Thyroid gland (tissue), 4 donors: ENCODE measurements around the gene ITGB1BP2. TPM values are rescaled to one million over a fixed set of nuclear protein-coding genes. Genes with fewer than 3 reads are reported as not detected.

Source experiments
- DNase-seq, 2 donors: peaks; one replicate each; pipeline ENCODE4 v3.0.0-alpha.2; 2019
- H3K27ac ChIP-seq, 3 donors: fragments of 200-600 bp; sonication (generic); 1 replicate in 2 of 3; 2 replicates in 1 of 3; pipeline ENCODE4 v1.5.1; 2016 to 2019; ENCODE audit warnings: mild to moderate bottlenecking in 1 of 3, moderate library complexity in 1 of 3
- H3K27me3 ChIP-seq: fragments of 200-600 bp; sonication (generic); one replicate; pipeline ENCODE4 v1.5.1; 2019
- H3K36me3 ChIP-seq, 2 donors: fragments of 200-600 bp; sonication (generic); one replicate each; pipeline ENCODE4 v1.5.1; 2016 to 2019
- H3K4me1 ChIP-seq, 2 donors: fragments of 200-600 bp; sonication (generic); one replicate each; pipeline ENCODE4 v1.5.1; 2017 to 2019
- H3K4me3 ChIP-seq, 3 donors: fragments of 200-600 bp; sonication (generic); replicated peaks in 1 of 3; 1 replicate in 2 of 3; 2 replicates in 1 of 3; pipeline ENCODE4 v1.5.1; 2016; ENCODE audit warnings: mild to moderate bottlenecking in 1 of 3
- H3K9me3 ChIP-seq: fragments of 200-600 bp; sonication (generic); one replicate; pipeline ENCODE4 v1.5.1; 2017
- CTCF ChIP-seq, 6 experiments: fragments of 200-600 bp in 3 of 6; fragments of 450-650 bp in 3 of 6; sonication (generic) in 3 of 6; IDR thresholded peaks; one replicate each; pipeline ENCODE4 v1.5.1; 2016 to 2019; ENCODE audit warnings: antibody characterized with exemption in 6 of 6, mild to moderate bottlenecking in 2 of 6, inconsistent platforms in 1 of 6, moderate library complexity in 1 of 6
- POLR2A ChIP-seq, 2 donors: fragments of 450-650 bp; IDR thresholded peaks; one replicate each; pipeline ENCODE4 v1.6.1; 2017; ENCODE audit warnings: antibody characterized with exemption in 2 of 2, mild to moderate bottlenecking in 2 of 2, moderate library complexity in 1 of 2
- WGBS, 2 donors: methylation state at CpG; one replicate each; pipeline ENCODE4 v1.1.5; 2017; 5-methylcytosine and 5-hydroxymethylcytosine counted together
- intact Hi-C: fragments of 100-400 bp; cut with DNase I; formaldehyde crosslinking; loops from one replicate; pipeline ENCODE4 v1.15.1; 2023
- total RNA-seq, 4 donors: library from RNA; depleted of rRNA; stranded (reverse); fragments of >200 nt; gene quantifications; one replicate each; pipeline ENCODE4 v1.2.3, GENCODE V29; 2016

ITGB1BP2 gene
- 1 to 10 TPM in 1 of 4 donors, under 1 TPM in 2, not detected in 1; 0.33 to 1.0 (median 0.67) TPM for total RNA-seq

- WGBS, 2 donors = 59 to 84% methylated on average over 9 to 10 of the region's 10 CpGs
- intact Hi-C loops = no loop called here
- Histone ChIP-seq H3K27ac (no peak within 1 kb of the TSS), H3K9me3 (no peaks in the 10 kb centered on the region), H3K4me3 (no peak within 1 kb of the TSS), H3K36me3 (peaks cover 27 to 36% of the 10 kb centered on the region in 2 donors), H3K4me1 (no peaks in the 10 kb centered on the region), H3K27me3 (no peaks in the 10 kb centered on the region)
- TF ChIP-seq POLR2A (IDR thresholded peaks at IDR 0.05) (no peak), CTCF (IDR thresholded peaks at IDR 0.05) (no peak)
- DNase-seq = peak in 1 of 2 donors; percentile 25
These were observed at the start of gene ITGB1BP2 for GRCh38 chrX:71301195-71301924. Gene ITGB1BP2 (plus strand): TSS chrX:71301750. CDS start chrX:71301807, 57 bp downstream.

- Histone ChIP-seq H3K4me3 (no peak overlapping the region), H3K9me3 (no peaks in the 10 kb centered on the region), H3K27ac (no peak overlapping the region), H3K36me3 (peaks cover 14 to 17% of the 10 kb centered on the region in 2 donors), H3K27me3 (no peaks in the 10 kb centered on the region), H3K4me1 (peaks cover 9 to 15% of the 10 kb centered on the region in 2 donors)
- WGBS, 2 donors = 67 to 76% methylated on average over 2 of the region's 2 CpGs
- intact Hi-C loops = no loop called here
- no peak for TF ChIP-seq POLR2A (IDR thresholded peaks at IDR 0.05)
- TF ChIP-seq CTCF (IDR thresholded peaks at IDR 0.05) = no peak
- no peak for DNase-seq
These were observed 49.3 kb upstream of the ITGB1BP2 start for GRCh38 chrX:71252221-71252620.

- Histone ChIP-seq H3K27me3 (no peaks in the 10 kb centered on the region), H3K36me3 (peaks cover 8% of the 10 kb centered on the region in 2 donors), H3K4me1 (peaks cover 9 to 15% of the 10 kb centered on the region in 2 donors), H3K9me3 (no peaks in the 10 kb centered on the region), H3K4me3 (peak overlapping the region in 2 of 3 donors; percentile 48 to 64), H3K27ac (peak overlapping the region in 2 of 3 donors; percentile 66 to 80)
- intact Hi-C loops = no loop called here
- TF ChIP-seq CTCF (IDR thresholded peaks at IDR 0.05) (peak in 4 of 6 experiments; percentile 17 to 44 (median 20)), POLR2A (IDR thresholded peaks at IDR 0.05) (no peak)
- DNase-seq = peak; percentile 43 to 44
- 0 to 2% methylated on average over 9 to 14 of the region's 35 CpGs for WGBS, 2 donors
These were observed 48.1 kb upstream of the ITGB1BP2 start for GRCh38 chrX:71253253-71254091.

- TF ChIP-seq CTCF (IDR thresholded peaks at IDR 0.05) (peak in 1 of 6 experiments; percentile 10), POLR2A (IDR thresholded peaks at IDR 0.05) (peak in 1 of 2 donors; percentile 63)
- H3K4me1 ChIP-seq = peaks cover 9 to 15% of the 10 kb centered on the region in 2 donors
- DNase-seq = peak; percentile 87 to 88
- peak within 1 kb of the TSS; percentile 66 to 82 (median 80) for H3K27ac ChIP-seq
- H3K27me3 ChIP-seq = no peaks in the 10 kb centered on the region
- H3K9me3 ChIP-seq = no peaks in the 10 kb centered on the region
- H3K4me3 ChIP-seq = peak within 1 kb of the TSS; percentile 26 to 64 (median 48)
- peaks cover 6% of the 10 kb centered on the region in 2 donors for H3K36me3 ChIP-seq
- WGBS, 2 donors = 0% methylated on average over 15 to 20 of the region's 54 CpGs
- intact Hi-C loops = no loop called here
These were observed 47.2 kb upstream of the ITGB1BP2 start, which contains the start of gene ZMYM3 for GRCh38 chrX:71254092-71254963. Gene ZMYM3 (minus strand): TSS chrX:71254140. CDS start chrX:71253255, 885 bp downstream.
